CD4-positive, alpha-beta T cell (primary cell): ENCODE results near the gene THSD7B. TPM values are rescaled to one million over a fixed set of nuclear protein-coding genes. Genes with fewer than 3 reads are reported as not detected.

ENCODE experiments used
- ATAC-seq: fragments of 200-7000 bp; cut with Tn5 transposase; one replicate; pipeline ENCODE4 v1.10.0; 2022; ENCODE audit warnings: mild to moderate bottlenecking; ENCODE audit not compliant: poor library complexity
- CTCF ChIA-PET: fragments of 350-600 bp; sonication (Branson Sonifier 250); formaldehyde crosslinking; loops from one replicate; lab custom pipeline; 2021; ENCODE audit warnings: antibody characterized with exemption, inconsistent platforms; lab: Charles Lee
- POLR2A ChIA-PET: fragments of 350-600 bp; sonication (Branson Sonifier 250); formaldehyde crosslinking; loops from one replicate; lab custom pipeline; 2021; ENCODE audit warnings: antibody characterized with exemption, inconsistent platforms; lab: Charles Lee
- DNase-seq, 14 experiments: peaks; one replicate each; pipeline ENCODE4 v3.0.0-alpha.2; 2013 to 2020; ENCODE audit warnings: mixed read lengths in 2 of 14
- H3K27ac ChIP-seq, 2 donors: one replicate each; pipeline versions ENCODE4 v1.5.1 to v1.7.0; 2013; ENCODE audit warnings: low read length in 2 of 2, low read depth in 1 of 2, mild to moderate bottlenecking in 1 of 2
- H3K27me3 ChIP-seq, 2 experiments: 1 replicate in 1 of 2; 2 replicates in 1 of 2; pipeline versions ENCODE4 v1.6.1 to v1.7.0; 2013; ENCODE audit warnings: low read length in 2 of 2, control low read depth in 1 of 2, mild to moderate bottlenecking in 1 of 2, moderate library complexity in 1 of 2; ENCODE audit not compliant: insufficient read depth in 2 of 2, control insufficient read depth in 1 of 2
- H3K36me3 ChIP-seq: one replicate; pipeline ENCODE4 v1.6.1; 2013; ENCODE audit warnings: low read length, control low read depth; ENCODE audit not compliant: insufficient read depth
- H3K4me1 ChIP-seq: one replicate; pipeline ENCODE4 v1.6.1; 2013; ENCODE audit warnings: low read length, control low read depth; ENCODE audit not compliant: insufficient read depth
- H3K4me3 ChIP-seq: one replicate; pipeline ENCODE4 v1.5.1; 2013; ENCODE audit warnings: mild to moderate bottlenecking, low read length, moderate library complexity
- H3K9me3 ChIP-seq, 2 experiments: 1 replicate in 1 of 2; 2 replicates in 1 of 2; pipeline versions ENCODE4 v1.6.1 to v1.7.0; 2013; ENCODE audit warnings: low read length in 2 of 2, mild to moderate bottlenecking in 2 of 2, control low read depth in 1 of 2, moderate library complexity in 1 of 2; ENCODE audit not compliant: control insufficient read depth in 1 of 2, insufficient read depth in 1 of 2
- H3K27ac Mint-ChIP-seq: one replicate; pipeline ENCODE4 v1.8.0; 2020; ENCODE audit warnings: mixed read lengths
- H3K27me3 Mint-ChIP-seq: one replicate; pipeline ENCODE4 v1.8.0; 2021; ENCODE audit warnings: mixed read lengths
- H3K36me3 Mint-ChIP-seq: one replicate; pipeline ENCODE4 v1.8.0; 2021; ENCODE audit warnings: low read depth, mixed read lengths
- H3K4me1 Mint-ChIP-seq: one replicate; pipeline ENCODE4 v1.8.0; 2021; ENCODE audit warnings: low read depth, mixed read lengths
- H3K4me3 Mint-ChIP-seq: one replicate; pipeline ENCODE4 v1.8.0; 2020; ENCODE audit warnings: mild to moderate bottlenecking, mixed read lengths
- H3K9me3 Mint-ChIP-seq: one replicate; pipeline ENCODE4 v1.8.0; 2020; ENCODE audit warnings: mixed read lengths
- intact Hi-C, 2 experiments: fragments of 100-400 bp; cut with DNase I in 1 of 2; cut with micrococcal nuclease in 1 of 2; formaldehyde crosslinking; loops; one replicate each; pipeline versions ENCODE4 v1.15.1 to v1.9.0; 2023 to 2025; cut with DNase I, micrococcal nuclease
- total RNA-seq, 174 experiments: library from RNA in 2 of 174; stranded (reverse) in 2 of 174; gene quantifications; one replicate each; pipeline ENCODE4 v1.2.3 and lab custom pipeline; 2021 to 2026
- TF ChIP-seq, protein P1 (sequence below): fragments of 200-600 bp; IDR thresholded peaks from one replicate; pipeline ENCODE4 v1.8.0; 2022; ENCODE audit warnings: antibody characterized with exemption, mild to moderate bottlenecking

THSD7B gene
- total RNA-seq, 2 experiments from 2014 or later = not detected

DNA sequence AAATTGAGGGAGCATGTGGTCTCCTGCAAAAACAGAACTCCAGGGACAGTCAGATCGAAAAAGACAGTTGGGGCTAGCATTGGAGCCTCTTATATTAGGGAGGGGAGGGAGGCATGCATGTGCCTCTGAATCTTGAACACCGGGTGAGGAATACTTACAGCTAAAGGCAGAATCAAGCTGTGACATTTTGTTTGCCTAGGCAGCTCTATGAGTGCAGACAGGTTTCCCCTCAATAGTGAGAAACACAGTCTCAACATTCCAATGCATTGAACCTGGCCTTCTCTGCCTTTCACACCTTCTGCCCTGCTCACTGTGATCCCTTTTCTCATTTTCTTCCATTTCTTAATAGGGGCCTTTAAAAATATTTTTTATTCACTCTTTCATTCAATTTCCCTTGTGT, 140.4 kb downstream of the THSD7B start:
- no peak overlapping the region for H3K4me3 ChIP-seq
- no peaks in the 10 kb centered on the region for H3K36me3 Mint-ChIP-seq

DNA sequence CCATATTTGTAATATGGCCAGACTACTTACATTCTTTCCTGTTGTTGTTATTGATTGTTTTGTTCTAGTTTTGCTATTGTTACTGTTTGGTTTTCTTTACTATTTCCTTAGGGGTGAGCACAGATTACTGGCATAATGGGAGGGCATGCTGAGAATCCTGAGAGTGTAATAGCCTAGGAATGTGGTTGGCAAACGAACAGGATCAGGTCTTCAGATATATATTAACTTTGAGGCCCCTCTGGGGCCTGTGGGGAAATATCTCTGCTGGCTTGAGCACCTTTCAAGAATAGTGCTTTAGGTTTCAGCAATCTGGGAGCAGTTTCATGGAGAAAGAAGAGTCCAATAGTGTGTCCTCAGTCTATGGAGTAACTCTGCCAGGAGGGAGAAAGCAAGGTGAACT, 144.4 kb downstream of the THSD7B start:
- H3K4me1 Mint-ChIP-seq = no peaks in the 10 kb centered on the region

More for the DNA sequence above, 140.4 kb downstream of the THSD7B start:
- DNase-seq (no peak), ATAC-seq (no peak)
- intact Hi-C loops = no loop called here
- TF ChIP-seq, protein P1, sequence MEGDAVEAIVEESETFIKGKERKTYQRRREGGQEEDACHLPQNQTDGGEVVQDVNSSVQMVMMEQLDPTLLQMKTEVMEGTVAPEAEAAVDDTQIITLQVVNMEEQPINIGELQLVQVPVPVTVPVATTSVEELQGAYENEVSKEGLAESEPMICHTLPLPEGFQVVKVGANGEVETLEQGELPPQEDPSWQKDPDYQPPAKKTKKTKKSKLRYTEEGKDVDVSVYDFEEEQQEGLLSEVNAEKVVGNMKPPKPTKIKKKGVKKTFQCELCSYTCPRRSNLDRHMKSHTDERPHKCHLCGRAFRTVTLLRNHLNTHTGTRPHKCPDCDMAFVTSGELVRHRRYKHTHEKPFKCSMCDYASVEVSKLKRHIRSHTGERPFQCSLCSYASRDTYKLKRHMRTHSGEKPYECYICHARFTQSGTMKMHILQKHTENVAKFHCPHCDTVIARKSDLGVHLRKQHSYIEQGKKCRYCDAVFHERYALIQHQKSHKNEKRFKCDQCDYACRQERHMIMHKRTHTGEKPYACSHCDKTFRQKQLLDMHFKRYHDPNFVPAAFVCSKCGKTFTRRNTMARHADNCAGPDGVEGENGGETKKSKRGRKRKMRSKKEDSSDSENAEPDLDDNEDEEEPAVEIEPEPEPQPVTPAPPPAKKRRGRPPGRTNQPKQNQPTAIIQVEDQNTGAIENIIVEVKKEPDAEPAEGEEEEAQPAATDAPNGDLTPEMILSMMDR = no peak
- no peaks in the 10 kb centered on the region for H3K9me3 ChIP-seq
- Mint-ChIP-seq H3K27ac (no peak overlapping the region), H3K27me3 (no peaks in the 10 kb centered on the region), H3K4me1 (no peaks in the 10 kb centered on the region), H3K4me3 (no peak overlapping the region), H3K9me3 (no peaks in the 10 kb centered on the region)
- ChIA-PET POLR2A (no interaction called here), CTCF (no interaction called here)
- no peaks in the 10 kb centered on the region for H3K36me3 ChIP-seq
- no peaks in the 10 kb centered on the region for H3K27me3 ChIP-seq
- no peak overlapping the region for H3K27ac ChIP-seq
- no peaks in the 10 kb centered on the region for H3K4me1 ChIP-seq

DNA sequence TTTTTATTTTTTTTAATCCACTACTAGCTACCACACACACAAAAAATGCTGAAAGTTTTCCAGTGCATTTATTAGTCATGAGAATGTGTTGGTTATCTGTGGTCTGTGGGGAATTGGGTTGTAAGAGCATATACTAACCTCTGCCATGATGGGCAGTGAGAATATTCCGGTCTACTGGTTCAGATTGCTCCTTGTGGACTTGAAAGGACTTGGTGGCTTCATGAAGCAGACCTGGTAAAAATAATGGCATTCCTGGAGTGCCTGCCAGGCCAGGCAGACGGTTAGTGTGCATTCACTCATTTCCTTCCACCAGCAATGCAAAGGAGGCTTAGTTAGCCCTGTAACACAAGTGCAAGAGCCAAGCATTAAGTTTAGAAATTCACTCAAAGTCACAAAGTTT, 150.8 kb downstream of the THSD7B start:
- ChIA-PET POLR2A (no interaction called here), CTCF (no interaction called here)
- no peaks in the 10 kb centered on the region for H3K4me1 ChIP-seq
- no peak overlapping the region for H3K27ac ChIP-seq
- no peaks in the 10 kb centered on the region for H3K4me1 Mint-ChIP-seq
- H3K27me3 Mint-ChIP-seq = no peaks in the 10 kb centered on the region
- H3K9me3 Mint-ChIP-seq = peaks cover 6% of the 10 kb centered on the region
- DNase-seq = no peak
- no peaks in the 10 kb centered on the region for H3K36me3 ChIP-seq
- no peak overlapping the region for H3K27ac Mint-ChIP-seq
- H3K9me3 ChIP-seq = peaks cover 0 to 6% of the 10 kb centered on the region in 2 experiments
- H3K4me3 Mint-ChIP-seq = no peak overlapping the region
- H3K4me3 ChIP-seq = no peak overlapping the region
- no peaks in the 10 kb centered on the region for H3K36me3 Mint-ChIP-seq
- ATAC-seq = no peak
- TF ChIP-seq, protein P1 = no peak
- intact Hi-C loops = no loop called here
- no peaks in the 10 kb centered on the region for H3K27me3 ChIP-seq

More for the DNA sequence above, 144.4 kb downstream of the THSD7B start:
- H3K4me3 Mint-ChIP-seq = no peak overlapping the region
- intact Hi-C loops = no loop called here
- Histone ChIP-seq H3K4me1 (no peaks in the 10 kb centered on the region), H3K9me3 (no peaks in the 10 kb centered on the region), H3K27ac (no peak overlapping the region), H3K36me3 (no peaks in the 10 kb centered on the region), H3K27me3 (no peaks in the 10 kb centered on the region), H3K4me3 (no peak overlapping the region)
- no peaks in the 10 kb centered on the region for H3K27me3 Mint-ChIP-seq
- TF ChIP-seq, protein P1 = no peak
- H3K36me3 Mint-ChIP-seq = no peaks in the 10 kb centered on the region
- ChIA-PET CTCF (no interaction called here), POLR2A (no interaction called here)
- ATAC-seq (no peak), DNase-seq (no peak)
- peaks cover 6% of the 10 kb centered on the region for H3K9me3 Mint-ChIP-seq
- no peak overlapping the region for H3K27ac Mint-ChIP-seq
